GM19238 (cell line): ENCODE measurements around the gene ZNF628.

Source experiments
- DNase-seq: peaks from one replicate; pipeline ENCODE4 v3.0.0; 2011; ENCODE audit warnings: low spot score; ENCODE audit not compliant: insufficient read length

ZNF628 gene

DNA sequence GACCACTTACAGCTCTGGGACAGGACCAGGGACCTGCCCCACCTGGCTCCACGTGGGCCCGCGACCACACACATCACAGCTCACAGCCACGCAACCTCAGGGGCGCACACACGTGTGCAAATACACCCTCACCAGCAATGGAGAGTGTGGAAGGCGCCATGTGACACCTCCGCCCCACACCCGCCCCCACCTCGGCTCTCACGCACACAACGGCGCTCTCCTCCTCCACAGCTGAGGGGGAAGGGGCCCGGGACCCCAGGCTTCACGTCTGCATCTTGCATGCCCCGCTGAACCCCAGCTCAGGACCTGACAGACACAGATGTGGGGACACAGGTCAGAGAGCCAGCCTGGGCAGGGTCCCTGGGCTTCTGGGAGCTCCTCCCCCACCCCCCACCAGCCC lies 26.9 kb upstream of the ZNF628 start:
- DNase-seq: no peak

DNA sequence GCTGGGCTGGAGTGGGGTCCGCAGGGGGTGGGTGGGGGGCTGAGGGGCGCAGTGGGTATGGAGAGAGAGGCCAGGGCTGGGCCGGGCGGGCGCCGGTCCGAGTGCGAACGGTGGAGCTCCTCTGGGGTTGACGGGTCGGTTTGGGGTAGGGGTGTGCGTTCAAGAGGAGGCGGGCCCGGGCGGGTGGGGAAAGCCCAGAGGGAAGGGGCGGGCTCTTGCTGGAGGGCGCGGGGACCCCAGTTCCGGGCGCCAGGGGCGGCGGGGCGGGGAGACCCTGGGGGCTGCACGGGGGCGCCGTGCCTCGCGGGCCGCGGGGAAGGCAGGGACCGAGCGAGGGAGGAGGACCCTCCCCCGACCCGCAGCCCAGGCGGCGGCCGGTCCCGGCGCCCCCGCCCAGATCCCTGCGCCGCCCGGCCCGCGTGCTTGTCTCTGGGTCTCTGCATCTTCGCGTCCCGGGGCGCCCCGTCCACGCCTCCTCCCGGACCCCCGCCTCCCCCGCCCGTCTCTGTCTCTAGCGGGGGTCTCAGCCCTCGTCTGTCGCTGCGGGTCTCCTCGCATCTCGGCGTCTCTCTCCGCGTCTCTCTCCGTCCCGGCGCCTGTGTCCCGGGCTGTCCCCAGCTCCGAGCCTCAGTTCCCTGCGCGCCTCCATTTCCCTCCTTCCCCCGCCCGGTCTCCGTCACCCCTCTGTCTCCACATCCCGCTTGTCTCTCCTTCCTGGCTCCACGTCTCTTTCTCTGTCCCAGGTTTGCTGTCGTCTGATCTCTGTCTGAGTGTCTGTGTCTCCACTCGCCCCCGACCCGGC lies 25.1 kb upstream of the ZNF628 start:
- no peak for DNase-seq

DNA sequence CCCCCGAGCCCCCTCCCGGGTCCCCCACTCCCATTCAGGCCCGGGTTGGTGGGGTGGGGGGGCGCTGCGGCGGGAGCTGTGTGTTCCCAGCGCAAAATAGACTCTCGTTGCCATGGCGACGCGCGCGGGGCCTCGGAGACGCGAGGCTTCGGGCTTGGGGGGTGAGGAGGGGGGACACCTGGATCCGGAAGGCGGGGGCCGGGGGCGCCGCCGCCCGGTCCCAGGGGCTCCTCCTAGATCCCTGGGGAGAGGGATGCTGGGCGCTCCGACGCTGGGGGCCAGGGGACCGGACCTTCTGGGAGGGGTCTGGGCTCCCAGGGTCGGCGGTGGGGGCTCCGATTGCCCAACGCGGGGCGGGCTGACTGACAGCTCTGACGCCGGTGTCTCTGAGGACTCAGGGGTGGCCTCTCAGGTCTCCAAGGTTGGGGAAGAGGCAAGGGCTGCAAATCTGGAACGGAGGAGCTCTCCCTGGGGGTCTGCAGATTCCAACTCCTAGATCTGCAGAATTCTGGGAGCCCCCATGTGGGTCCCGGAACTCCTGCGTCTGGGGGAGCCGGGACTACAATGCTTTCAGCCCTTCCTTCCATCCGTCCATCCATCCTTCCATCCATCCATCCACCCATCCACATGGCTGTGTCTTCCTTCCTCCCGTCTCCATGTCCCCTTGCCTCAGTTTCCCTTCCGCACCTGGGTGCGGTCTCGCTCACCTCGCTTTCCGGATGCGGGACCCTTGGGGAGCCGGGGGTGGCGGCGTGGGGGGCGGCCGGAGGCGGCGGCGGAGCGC lies 24.3 kb upstream of the ZNF628 start:
- DNase-seq: no peak

- DNase-seq: no peak
Measured at GRCh38 chr19:55452749-55453346, 23.6 kb upstream of the ZNF628 start.

GRCh38 chr19:55453511-55454260 lies 22.7 kb upstream of the ZNF628 start:
- DNase-seq: no peak

DNA sequence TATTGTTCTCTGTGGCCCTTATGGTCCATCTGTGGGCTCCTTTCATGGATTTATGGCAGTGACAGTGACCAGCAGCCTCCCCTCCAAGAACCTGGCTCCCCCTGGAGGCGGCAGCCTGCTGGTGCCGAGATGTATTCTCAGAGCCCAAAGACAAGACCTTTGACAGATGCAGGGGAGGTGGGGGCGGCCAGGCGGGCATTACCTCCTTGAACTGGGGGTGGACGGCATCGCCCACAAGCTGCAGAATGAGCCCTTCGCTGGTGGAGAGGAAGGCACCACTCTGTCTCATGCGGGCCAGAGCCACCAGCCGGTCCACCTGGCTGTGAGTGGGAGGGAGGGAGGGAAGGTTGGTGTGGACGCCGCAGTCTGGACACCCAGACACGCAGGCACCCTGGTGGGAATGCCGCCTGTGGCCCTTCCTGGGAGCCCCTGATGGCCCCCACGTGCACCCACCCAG lies 21.6 kb upstream of the ZNF628 start:
- DNase-seq: no peak

- DNase-seq: no peak
Measured at GRCh38 chr19:55455576-55456235, 20.7 kb upstream of the ZNF628 start.

GRCh38 chr19:55456347-55456746 lies 20.1 kb upstream of the ZNF628 start:
- DNase-seq: no peak

GRCh38 chr19:55457683-55458457 lies 18.5 kb upstream of the ZNF628 start:
- no peak for DNase-seq

GRCh38 chr19:55459551-55459949 lies 16.9 kb upstream of the ZNF628 start:
- no peak for DNase-seq

- no peak for DNase-seq
Measured at GRCh38 chr19:55459950-55460657, 16.3 kb upstream of the ZNF628 start.

- no peak for DNase-seq
Measured at GRCh38 chr19:55460670-55461258, 15.7 kb upstream of the ZNF628 start.

DNA sequence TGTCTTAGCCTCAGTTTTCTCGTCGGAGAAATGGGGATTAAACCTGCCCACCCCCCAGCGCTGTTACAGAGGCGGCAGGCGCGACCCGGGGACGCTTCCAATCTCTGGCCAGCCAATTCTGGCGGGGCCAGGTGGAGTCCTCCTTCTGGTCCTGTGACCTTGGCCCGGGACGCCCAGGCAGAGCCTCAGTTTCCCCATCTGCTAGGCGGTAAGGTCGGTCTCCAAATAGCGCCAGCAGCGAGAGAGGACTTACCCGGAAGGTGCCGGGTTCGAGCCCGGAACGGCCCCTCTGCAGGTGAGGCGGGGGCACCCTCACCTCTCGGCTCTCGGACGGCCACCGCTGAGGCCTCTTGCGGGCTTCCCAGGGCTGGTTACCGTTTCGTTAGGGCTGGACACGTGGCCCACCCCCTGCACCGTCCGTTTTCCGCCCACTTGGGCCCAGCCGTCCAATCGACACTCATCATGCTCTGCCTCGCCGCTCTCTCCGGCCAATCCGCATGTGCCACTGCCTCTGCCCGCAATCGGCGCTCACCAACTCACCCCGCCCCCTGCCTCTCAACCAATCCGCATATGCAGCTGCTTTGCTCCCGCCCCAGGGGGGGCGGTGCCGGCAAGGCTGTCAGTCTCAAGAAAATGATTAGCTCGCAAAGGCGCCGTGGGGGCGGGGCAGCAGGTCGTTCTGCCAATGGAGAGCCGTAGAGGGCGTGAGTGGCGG lies 15.0 kb upstream of the ZNF628 start, which contains the start of gene ISOC2:
Gene ISOC2 (minus strand): TSS at position 384 of the 715 bp plus-strand sequence. CDS start 5,156 bp downstream, outside the sequence.
- DNase-seq: peak; percentile 100

DNA sequence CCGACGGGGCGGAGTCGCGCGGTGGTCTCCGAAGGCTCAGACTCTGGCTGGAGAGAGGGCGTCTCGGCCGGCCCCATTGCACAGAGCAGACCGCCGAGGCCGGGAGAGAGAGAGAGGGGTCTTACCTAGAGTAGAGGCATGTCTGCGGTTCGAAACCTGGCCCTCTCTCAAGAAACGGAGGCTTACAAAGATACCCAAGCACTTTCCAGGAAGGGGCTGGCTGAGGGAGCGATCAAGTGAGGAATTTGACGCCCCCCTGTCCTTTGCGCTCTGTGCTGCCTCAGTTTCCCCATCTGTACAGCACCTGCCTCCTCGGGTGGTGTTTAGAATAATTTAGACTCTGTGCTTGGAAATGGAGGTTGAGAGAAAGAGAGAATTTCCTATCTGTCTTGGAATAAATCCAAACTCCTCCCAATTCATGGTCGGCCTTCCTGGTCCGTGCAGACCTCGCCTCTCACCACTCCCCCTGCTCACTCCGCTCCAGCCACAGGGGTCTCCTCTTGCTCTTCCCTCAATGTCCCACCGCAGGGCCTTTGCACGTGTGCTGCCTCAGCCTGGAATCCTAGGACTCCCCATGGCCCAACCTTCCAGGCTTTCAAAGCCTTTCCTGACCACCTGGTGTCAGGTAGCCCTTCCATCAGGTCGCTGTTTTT lies 14.3 kb upstream of the ZNF628 start:
- no peak for DNase-seq

GRCh38 chr19:55462722-55463121 lies 13.7 kb upstream of the ZNF628 start:
- DNase-seq: no peak

DNA sequence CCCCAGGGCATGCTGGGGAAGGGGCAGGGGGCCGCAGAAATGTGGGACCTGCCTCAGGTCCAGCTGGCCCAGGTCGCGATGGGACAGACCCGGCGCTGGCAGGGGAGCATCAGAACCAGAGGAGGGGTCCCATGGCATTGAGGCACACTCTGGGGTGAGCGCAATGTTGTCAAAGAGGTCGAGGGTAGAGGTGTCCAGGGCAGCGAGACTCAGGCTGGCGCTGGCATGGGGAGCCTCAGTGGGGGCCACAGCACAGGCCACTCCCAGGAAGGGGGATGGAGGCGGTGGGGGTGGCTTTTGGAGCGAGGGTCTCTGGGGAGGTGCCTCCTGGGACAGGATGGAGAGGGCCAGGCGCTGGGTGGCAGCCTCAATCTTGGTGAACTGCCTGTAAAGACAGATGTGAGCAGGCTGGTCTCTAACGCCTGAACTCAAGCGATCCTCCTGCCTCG lies 12.8 kb upstream of the ZNF628 start:
- no peak for DNase-seq

GRCh38 chr19:55464039-55464661 lies 12.3 kb upstream of the ZNF628 start:
- DNase-seq: no peak
